ENCODE results near the gene ZNF14.
"Not testable (repeated sequence)": the region's sequence is repeated elsewhere in the genome, so short reads cannot be mapped to it uniquely, and the experiment has no call there.

ZNF14 gene

DNA sequence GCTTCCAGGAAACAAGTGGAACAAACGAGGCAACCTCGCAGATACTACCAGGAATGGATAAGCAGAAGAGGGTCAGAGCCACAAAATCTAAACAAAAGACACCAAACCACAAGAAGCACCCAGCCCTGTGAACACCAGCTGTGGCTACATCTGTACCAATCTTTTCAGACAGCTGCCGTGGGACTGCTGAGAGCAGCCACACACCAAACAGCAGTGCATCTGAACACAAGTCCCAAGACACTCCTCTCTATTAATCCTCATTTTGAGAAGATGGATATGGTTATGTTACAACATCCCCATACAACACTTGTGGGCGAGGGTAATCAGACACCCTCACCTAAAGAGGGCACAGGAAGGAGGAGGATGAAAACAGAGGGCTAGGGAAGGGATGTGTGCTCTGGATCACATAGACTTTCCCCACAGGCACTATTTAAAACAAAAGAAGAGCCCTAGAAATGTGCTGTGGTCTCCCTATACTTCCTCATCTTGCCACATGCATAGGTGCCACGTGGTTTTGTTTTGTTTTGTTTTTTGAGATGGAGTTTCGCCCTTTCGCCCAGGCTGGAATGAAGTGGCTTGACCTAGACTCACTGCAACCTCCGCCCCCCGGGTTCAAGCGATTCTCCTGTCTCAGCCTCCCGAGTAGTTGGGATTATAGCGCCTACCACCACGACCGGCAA, 41.6 kb upstream of the ZNF14 start:
- ChIA-PET CTCF (no interaction called here), POLR2A (no interaction called here)
- no peak for DNase-seq (ENCODE audit: extremely low spot score)
- TF ChIP-seq TARDBP (IDR thresholded peaks at IDR 0.05) = no peak

DNA sequence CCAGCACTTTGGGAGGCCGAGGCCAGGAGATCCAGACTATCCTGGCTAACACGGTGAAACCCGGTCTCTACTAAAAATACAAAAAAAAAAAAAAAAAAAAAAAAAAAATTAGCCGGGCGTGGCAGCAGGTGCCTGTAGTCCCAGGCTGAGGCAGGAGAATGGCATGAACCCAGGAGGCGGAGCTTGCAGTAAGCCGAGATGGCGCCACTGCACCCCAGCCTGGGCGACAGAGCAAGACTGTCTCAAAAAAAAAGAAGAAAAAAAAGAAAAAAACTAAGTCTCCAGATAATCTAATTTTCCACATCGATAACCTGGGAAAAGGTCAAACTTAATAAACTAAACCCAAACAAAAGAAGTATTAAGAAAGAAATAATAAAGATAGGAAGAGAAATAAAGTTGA, 39.1 kb upstream of the ZNF14 start:
- POLR2A ChIA-PET; DNase-seq (ENCODE audit: extremely low spot score): not testable (repeated sequence)

DNA sequence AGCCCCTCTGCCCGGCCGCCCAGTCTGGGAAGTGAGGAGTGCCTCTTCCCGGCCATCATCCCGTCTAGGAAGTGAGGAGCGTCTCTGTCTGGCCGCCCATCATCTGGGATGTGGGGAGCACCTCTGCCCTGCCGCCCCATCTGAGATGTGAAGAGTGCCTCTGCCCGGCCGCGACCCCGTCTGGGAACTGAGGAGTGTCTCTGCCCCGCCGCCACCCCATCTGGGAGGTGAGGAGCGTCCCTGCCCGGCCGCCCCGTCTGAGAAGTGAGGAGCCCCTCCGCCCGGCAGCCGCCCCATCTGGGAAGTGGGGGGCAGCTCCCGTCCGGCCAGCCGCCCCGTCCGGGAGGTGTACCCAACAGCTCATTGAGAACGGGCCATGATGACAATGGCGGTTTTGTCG, 37.1 kb upstream of the ZNF14 start:
- DNase-seq (ENCODE audit: extremely low spot score); CTCF ChIA-PET; POLR2A ChIA-PET: not testable (repeated sequence)

More for the DNA sequence above, 39.1 kb upstream of the ZNF14 start:
- CTCF ChIA-PET = not testable (repeated sequence)

DNA sequence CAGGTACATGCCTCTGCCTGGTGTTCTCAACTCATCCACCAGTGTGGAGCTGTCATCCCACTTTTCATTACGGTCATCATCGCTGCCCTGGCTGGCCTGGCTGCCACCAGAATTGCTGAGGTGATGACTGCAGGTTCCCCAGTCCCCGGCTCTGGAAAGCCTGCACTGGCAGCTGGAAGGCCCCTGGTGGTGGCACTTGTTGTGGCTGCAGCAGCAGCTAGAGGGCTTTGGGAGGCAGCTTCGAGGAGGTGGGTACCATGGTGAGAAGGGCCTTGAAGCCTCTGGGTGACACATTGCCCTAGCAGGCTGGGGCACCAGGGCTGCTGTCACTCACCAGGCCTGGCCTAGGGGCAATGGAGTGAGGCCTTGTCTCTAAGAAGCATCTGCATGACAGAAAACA, 25.3 kb upstream of the ZNF14 start:
- no peak for DNase-seq (ENCODE audit: extremely low spot score)
- ChIA-PET CTCF (no interaction called here), POLR2A (no interaction called here)
- no peak for TF ChIP-seq PKNOX1 (IDR thresholded peaks at IDR 0.05)
- no peak for TF ChIP-seq CTBP1 (IDR thresholded peaks at IDR 0.05; ENCODE audit: borderline replicate concordance)
- TF ChIP-seq SP1 (IDR thresholded peaks at IDR 0.05) = no peak
- TF ChIP-seq NFRKB (IDR thresholded peaks at IDR 0.05) = no peak
- no peak for TF ChIP-seq HDGF (IDR thresholded peaks at IDR 0.05; ENCODE audit: borderline replicate concordance)
- TF ChIP-seq ELF4 (IDR thresholded peaks at IDR 0.05) = no peak

DNA sequence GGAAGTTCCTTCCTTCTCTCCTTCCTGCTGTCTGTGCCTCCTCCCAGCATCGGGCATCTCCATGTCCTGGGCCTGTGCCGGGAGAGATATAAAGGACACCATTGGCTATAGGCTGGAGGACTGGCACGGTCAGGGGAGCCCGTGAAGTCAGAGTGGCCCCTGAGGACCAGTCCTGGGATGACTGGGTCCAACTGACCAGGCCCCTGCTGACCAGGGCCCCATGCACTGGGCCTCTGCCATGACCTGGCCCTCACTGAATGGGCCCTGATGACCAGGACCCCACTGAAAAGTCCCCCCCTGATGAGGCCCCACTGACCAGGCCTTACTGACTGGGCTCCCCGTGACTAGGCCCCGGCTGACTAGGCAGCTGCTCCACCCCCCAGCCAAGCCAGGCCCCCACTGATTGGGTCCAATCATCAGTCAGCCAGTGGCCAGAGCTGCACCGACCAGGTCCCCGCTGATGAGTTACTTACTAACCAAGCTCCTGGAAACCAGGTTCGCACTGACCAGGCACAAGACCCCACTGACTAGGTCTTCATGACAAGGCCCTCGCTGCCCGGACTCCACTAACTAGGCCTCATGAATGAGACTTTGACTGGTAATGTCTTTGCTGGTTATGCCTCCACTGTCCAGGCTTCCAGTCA, 20.0 kb upstream of the ZNF14 start:
- no peak for TF ChIP-seq HDGF (IDR thresholded peaks at IDR 0.05; ENCODE audit: borderline replicate concordance)
- TF ChIP-seq ARNT (IDR thresholded peaks at IDR 0.05) = no peak
- no peak for TF ChIP-seq PKNOX1 (IDR thresholded peaks at IDR 0.05)
- TF ChIP-seq TARDBP (IDR thresholded peaks at IDR 0.05) = no peak
- TF ChIP-seq FOXA1 (IDR thresholded peaks at IDR 0.05) = no peak
- no peak for TF ChIP-seq FOXM1 (IDR thresholded peaks at IDR 0.05; ENCODE audit: borderline replicate concordance)
- no peak for TF ChIP-seq BHLHE40 (IDR thresholded peaks at IDR 0.05; ENCODE audit: borderline replicate concordance)
- no peak for TF ChIP-seq SP1 (IDR thresholded peaks at IDR 0.05)
- TF ChIP-seq ELF4 (IDR thresholded peaks at IDR 0.05) = no peak
- TF ChIP-seq FOXK2 (IDR thresholded peaks at IDR 0.05) = no peak
- no peak for TF ChIP-seq CTBP1 (IDR thresholded peaks at IDR 0.05; ENCODE audit: borderline replicate concordance)
- no peak for TF ChIP-seq ZNF384 (IDR thresholded peaks at IDR 0.05)
- no peak for TF ChIP-seq LEF1 (IDR thresholded peaks at IDR 0.05; ENCODE audit: borderline replicate concordance)
- TF ChIP-seq NFRKB (IDR thresholded peaks at IDR 0.05) = no peak
- no peak for TF ChIP-seq SUZ12 (IDR thresholded peaks at IDR 0.05)
- TF ChIP-seq L3MBTL2 (conservative IDR thresholded peaks at IDR 0.05) = no peak
- no peak for DNase-seq (ENCODE audit: extremely low spot score)
- ChIA-PET CTCF (interaction anchor here (0.6 kb wide), 1 partner anchor 37 kb away, joined by 3 read pairs; no protein-coding TSS in a partner anchor), POLR2A (no interaction called here)

DNA sequence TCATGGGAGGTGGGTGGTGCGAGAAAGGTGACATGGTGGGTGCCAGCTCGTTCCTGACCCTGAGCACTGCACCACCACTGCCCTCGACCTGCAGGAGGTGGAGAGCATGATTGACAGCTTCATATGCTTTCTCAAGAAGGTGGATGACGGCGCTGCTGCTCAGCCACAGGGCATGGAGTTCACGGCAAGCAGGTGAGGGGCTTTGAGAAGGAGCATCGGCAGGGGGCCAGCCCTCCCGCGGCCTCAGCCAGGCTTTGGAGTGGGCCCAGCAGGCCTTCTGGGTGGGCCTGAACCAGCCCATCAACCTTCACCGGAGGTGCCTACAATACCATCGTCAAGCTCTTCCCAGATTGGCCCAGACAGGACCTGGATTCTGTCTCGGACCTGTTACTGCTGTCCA, 18.9 kb upstream of the ZNF14 start:
- POLR2A ChIA-PET = interaction anchor here (1.2 kb wide), 1 partner anchor 19 kb away, joined by 4 read pairs; the partner anchor contains the start of gene ZNF14
- TF ChIP-seq ELF4 (IDR thresholded peaks at IDR 0.05) = no peak
- TF ChIP-seq SP1 (IDR thresholded peaks at IDR 0.05) = no peak
- no peak for TF ChIP-seq CTBP1 (IDR thresholded peaks at IDR 0.05; ENCODE audit: borderline replicate concordance)
- no peak for TF ChIP-seq HDGF (IDR thresholded peaks at IDR 0.05; ENCODE audit: borderline replicate concordance)
- no peak for TF ChIP-seq LEF1 (IDR thresholded peaks at IDR 0.05; ENCODE audit: borderline replicate concordance)
- CTCF ChIA-PET = no interaction called here
- DNase-seq (ENCODE audit: extremely low spot score) = no peak

GRCh38 chr19:19750842-19751790, 18.2 kb upstream of the ZNF14 start:
- ChIA-PET POLR2A (interaction anchor here (1.1 to 1.2 kb wide), 2 partner anchors 18 to 25 kb away, joined by 3 to 4 read pairs; partner anchors contain the start of gene ZNF14), CTCF (no interaction called here)
- peak; percentile 4 for DNase-seq (ENCODE audit: extremely low spot score)
- TF ChIP-seq FOXK2 (IDR thresholded peaks at IDR 0.05) (no peak), LEF1 (IDR thresholded peaks at IDR 0.05; ENCODE audit: borderline replicate concordance) (no peak), ELF4 (IDR thresholded peaks at IDR 0.05) (no peak), ZNF384 (IDR thresholded peaks at IDR 0.05) (no peak), L3MBTL2 (conservative IDR thresholded peaks at IDR 0.05) (no peak), TARDBP (IDR thresholded peaks at IDR 0.05) (no peak), ARNT (IDR thresholded peaks at IDR 0.05) (no peak), BHLHE40 (IDR thresholded peaks at IDR 0.05; ENCODE audit: borderline replicate concordance) (no peak), NFRKB (IDR thresholded peaks at IDR 0.05) (no peak), CTBP1 (IDR thresholded peaks at IDR 0.05; ENCODE audit: borderline replicate concordance) (no peak), FOXA1 (IDR thresholded peaks at IDR 0.05) (no peak), PKNOX1 (IDR thresholded peaks at IDR 0.05) (no peak), FOXM1 (IDR thresholded peaks at IDR 0.05; ENCODE audit: borderline replicate concordance) (no peak), HDGF (IDR thresholded peaks at IDR 0.05; ENCODE audit: borderline replicate concordance) (no peak), SP1 (IDR thresholded peaks at IDR 0.05) (no peak), SUZ12 (IDR thresholded peaks at IDR 0.05) (no peak)
